ENCODE results near the gene GABRB1.

Gene GABRB1

DNA sequence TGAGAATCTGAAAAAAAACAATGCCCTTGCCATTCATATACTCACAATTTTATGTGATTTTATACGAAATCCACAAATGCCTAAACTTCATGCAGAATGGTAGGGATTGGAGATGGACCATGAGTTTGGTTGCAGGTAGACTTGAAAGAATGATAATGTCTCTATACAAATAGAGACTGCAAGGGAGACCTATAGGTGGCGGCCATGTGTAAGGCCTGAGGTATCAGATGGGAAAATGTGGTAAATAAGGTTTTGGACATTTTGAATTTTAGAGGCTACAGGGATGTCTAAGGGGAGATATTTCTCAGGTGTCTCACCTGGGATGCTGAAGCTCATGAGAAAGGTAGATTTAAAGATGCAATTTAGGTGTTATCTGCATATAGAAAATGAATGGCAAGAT lies 78.0 kb downstream of the GABRB1 start:
- H3K27me3 ChIP-seq (replicated peaks in 2 of 5; ENCODE audit: control insufficient read depth in 4 of 5, insufficient read depth in 5 of 5, low read length in 4 of 5) = peaks cover 0 to 5% (median 2%) of the 10 kb centered on the region in 5 experiments
- no peak overlapping the region for H3K4me3 ChIP-seq (ENCODE audit: control insufficient read depth in 1 of 7, extremely low read depth in 1 of 7, insufficient read depth in 4 of 7, low read depth in 2 of 7, low read length in 6 of 7)
- DNase-seq = no peak
- ChIA-PET POLR2A (interaction anchor here (0.6 kb wide), 1 partner anchor 381 kb away, joined by 3 read pairs; no protein-coding TSS in a partner anchor), CTCF (no interaction called here)
- H3K4me1 ChIP-seq (ENCODE audit: control extremely low read depth in 1 of 4, control insufficient read depth in 4 of 4, insufficient read depth in 4 of 4, low read length in 3 of 4) = no peaks in the 10 kb centered on the region
- H3K27ac ChIP-seq (ENCODE audit: insufficient read depth in 1 of 2, low read depth in 1 of 2, low read length in 2 of 2, poor library complexity in 1 of 2, severe bottlenecking in 2 of 2) = no peak overlapping the region
- no peaks in the 10 kb centered on the region for H3K9me3 ChIP-seq (ENCODE audit: control extremely low read depth in 1 of 5, control insufficient read depth in 4 of 5, insufficient read depth in 2 of 5, low read depth in 1 of 5, low read length in 4 of 5)
- no peaks in the 10 kb centered on the region for H3K36me3 ChIP-seq (ENCODE audit: control insufficient read depth in 4 of 4, insufficient read depth in 4 of 4, low read length in 3 of 4)
- WGBS (ENCODE audit: insufficient coverage) = 100% methylated on average over 1 of the region's 2 CpGs

DNA sequence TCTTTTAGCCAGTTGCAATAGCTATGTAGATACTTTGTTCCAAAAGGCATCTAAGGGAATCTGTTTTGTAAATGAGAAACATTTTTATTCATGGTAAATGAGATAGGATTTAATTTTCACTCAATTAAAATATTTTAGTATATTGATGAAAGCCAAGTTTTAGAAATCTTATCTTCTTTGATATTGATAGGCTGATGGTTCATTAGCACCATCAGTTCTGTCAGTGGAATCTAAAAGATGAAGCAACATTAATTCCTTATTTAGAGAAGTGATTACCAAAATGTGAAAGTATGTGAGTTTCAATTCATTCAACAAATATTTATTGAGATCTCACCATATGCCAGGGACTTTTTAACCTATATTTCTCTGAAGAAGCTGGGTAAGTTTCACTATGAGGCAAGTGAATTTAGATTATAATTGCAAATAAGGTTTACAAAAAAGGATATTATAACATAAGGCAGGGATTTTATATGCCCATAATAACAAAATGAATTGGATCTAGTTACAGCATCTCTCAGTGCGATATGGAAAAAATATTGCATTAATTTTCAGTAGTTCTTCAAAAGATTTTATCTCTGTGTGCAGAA lies 79.3 kb downstream of the GABRB1 start:
- 100% methylated on average over 1 of the region's 1 CpG for WGBS (ENCODE audit: insufficient coverage)
- ChIA-PET CTCF (no interaction called here), POLR2A (no interaction called here)
- Histone ChIP-seq H3K9me3 (ENCODE audit: control extremely low read depth in 1 of 5, control insufficient read depth in 4 of 5, insufficient read depth in 2 of 5, low read depth in 1 of 5, low read length in 4 of 5) (no peaks in the 10 kb centered on the region), H3K27me3 (replicated peaks in 2 of 5; ENCODE audit: control insufficient read depth in 4 of 5, insufficient read depth in 5 of 5, low read length in 4 of 5) (peaks cover 0 to 2% (median 0%) of the 10 kb centered on the region in 5 experiments), H3K27ac (ENCODE audit: insufficient read depth in 1 of 2, low read depth in 1 of 2, low read length in 2 of 2, poor library complexity in 1 of 2, severe bottlenecking in 2 of 2) (no peak overlapping the region), H3K36me3 (ENCODE audit: control insufficient read depth in 4 of 4, insufficient read depth in 4 of 4, low read length in 3 of 4) (no peaks in the 10 kb centered on the region), H3K4me1 (ENCODE audit: control extremely low read depth in 1 of 4, control insufficient read depth in 4 of 4, insufficient read depth in 4 of 4, low read length in 3 of 4) (no peaks in the 10 kb centered on the region), H3K4me3 (ENCODE audit: control insufficient read depth in 1 of 7, extremely low read depth in 1 of 7, insufficient read depth in 4 of 7, low read depth in 2 of 7, low read length in 6 of 7) (no peak overlapping the region)
- DNase-seq = no peak

DNA sequence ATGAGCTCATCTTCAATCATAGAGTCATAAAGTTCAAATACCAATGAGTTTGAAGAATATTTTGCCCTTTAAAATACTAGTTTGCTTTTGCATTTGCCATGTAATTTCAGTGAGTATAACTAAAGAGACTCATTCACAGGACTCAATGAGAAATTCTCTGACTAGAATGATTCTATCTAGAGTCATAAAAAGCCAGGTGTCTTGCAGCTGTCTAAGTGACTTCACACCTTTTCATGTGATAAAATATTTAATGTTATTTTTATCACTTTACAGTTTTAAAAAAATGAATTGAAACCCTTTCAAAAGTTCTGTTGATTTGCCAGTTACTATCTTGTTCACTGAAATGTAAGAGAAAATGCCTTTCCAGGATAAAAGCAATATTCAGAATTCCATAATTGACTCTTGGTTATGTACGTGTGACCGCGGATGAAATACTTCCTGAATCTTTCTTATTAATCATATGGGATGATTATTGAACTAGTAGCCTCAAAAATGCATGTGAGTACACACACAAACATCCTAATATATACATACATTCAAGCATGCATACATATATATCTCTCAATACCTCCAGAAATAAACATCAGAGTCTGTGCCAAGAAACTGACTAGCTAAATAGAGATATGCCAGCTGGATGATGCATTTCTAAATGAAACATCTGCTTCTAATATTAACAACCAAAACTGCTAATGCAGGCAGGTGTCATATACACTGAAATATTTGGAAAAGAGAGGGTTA lies 87.0 kb downstream of the GABRB1 start:
- DNase-seq = no peak
- no peak overlapping the region for H3K4me3 ChIP-seq (ENCODE audit: control insufficient read depth in 1 of 7, extremely low read depth in 1 of 7, insufficient read depth in 4 of 7, low read depth in 2 of 7, low read length in 6 of 7)
- ChIA-PET CTCF (no interaction called here), POLR2A (no interaction called here)
- no peaks in the 10 kb centered on the region for H3K36me3 ChIP-seq (ENCODE audit: control insufficient read depth in 4 of 4, insufficient read depth in 4 of 4, low read length in 3 of 4)
- no CpG with 5 or more reads among the region's 3 CpGs for WGBS (ENCODE audit: insufficient coverage)
- H3K4me1 ChIP-seq (ENCODE audit: control extremely low read depth in 1 of 4, control insufficient read depth in 4 of 4, insufficient read depth in 4 of 4, low read length in 3 of 4) = no peaks in the 10 kb centered on the region
- H3K27me3 ChIP-seq (replicated peaks in 2 of 5; ENCODE audit: control insufficient read depth in 4 of 5, insufficient read depth in 5 of 5, low read length in 4 of 5) = peaks cover 0 to 4% (median 2%) of the 10 kb centered on the region in 5 experiments
- no peaks in the 10 kb centered on the region for H3K9me3 ChIP-seq (ENCODE audit: control extremely low read depth in 1 of 5, control insufficient read depth in 4 of 5, insufficient read depth in 2 of 5, low read depth in 1 of 5, low read length in 4 of 5)
- no peak overlapping the region for H3K27ac ChIP-seq (ENCODE audit: insufficient read depth in 1 of 2, low read depth in 1 of 2, low read length in 2 of 2, poor library complexity in 1 of 2, severe bottlenecking in 2 of 2)

DNA sequence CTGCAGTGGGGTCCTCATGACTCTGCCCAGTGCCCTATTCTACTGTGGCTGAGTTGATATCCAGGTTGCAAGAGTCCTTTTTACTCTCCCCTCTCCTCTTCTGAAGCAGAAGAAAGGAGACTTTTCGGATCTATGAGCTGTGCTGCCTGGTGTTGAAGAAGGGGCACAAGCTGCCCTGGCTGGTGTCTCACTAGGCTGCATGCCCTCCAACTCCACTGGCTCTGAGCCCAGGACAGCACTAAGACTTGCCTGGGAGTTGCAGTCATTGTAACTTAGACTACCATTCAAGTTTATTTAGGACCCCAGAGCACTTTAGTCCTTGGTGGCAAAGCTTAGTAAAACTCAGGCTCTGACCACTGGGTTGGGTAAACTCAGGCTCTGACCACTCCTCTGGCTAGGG lies 89.4 kb downstream of the GABRB1 start:
- Histone ChIP-seq H3K36me3 (ENCODE audit: control insufficient read depth in 4 of 4, insufficient read depth in 4 of 4, low read length in 3 of 4) (no peaks in the 10 kb centered on the region), H3K4me3 (ENCODE audit: control insufficient read depth in 1 of 7, extremely low read depth in 1 of 7, insufficient read depth in 4 of 7, low read depth in 2 of 7, low read length in 6 of 7) (no peak overlapping the region), H3K27me3 (replicated peaks in 2 of 5; ENCODE audit: control insufficient read depth in 4 of 5, insufficient read depth in 5 of 5, low read length in 4 of 5) (peaks cover 0 to 4% (median 2%) of the 10 kb centered on the region in 5 experiments), H3K9me3 (ENCODE audit: control extremely low read depth in 1 of 5, control insufficient read depth in 4 of 5, insufficient read depth in 2 of 5, low read depth in 1 of 5, low read length in 4 of 5) (peaks cover 0 to 1% (median 0%) of the 10 kb centered on the region in 5 experiments), H3K4me1 (ENCODE audit: control extremely low read depth in 1 of 4, control insufficient read depth in 4 of 4, insufficient read depth in 4 of 4, low read length in 3 of 4) (no peaks in the 10 kb centered on the region), H3K27ac (ENCODE audit: insufficient read depth in 1 of 2, low read depth in 1 of 2, low read length in 2 of 2, poor library complexity in 1 of 2, severe bottlenecking in 2 of 2) (no peak overlapping the region)
- 100% methylated on average over 1 of the region's 1 CpG for WGBS (ENCODE audit: insufficient coverage)
- DNase-seq = no peak
- POLR2A ChIA-PET = no interaction called here
- CTCF ChIA-PET = interaction anchor here (0.6 to 1.3 kb wide), 2 partner anchors 8 to 187 kb away, joined by 3 read pairs; no protein-coding TSS in a partner anchor

DNA sequence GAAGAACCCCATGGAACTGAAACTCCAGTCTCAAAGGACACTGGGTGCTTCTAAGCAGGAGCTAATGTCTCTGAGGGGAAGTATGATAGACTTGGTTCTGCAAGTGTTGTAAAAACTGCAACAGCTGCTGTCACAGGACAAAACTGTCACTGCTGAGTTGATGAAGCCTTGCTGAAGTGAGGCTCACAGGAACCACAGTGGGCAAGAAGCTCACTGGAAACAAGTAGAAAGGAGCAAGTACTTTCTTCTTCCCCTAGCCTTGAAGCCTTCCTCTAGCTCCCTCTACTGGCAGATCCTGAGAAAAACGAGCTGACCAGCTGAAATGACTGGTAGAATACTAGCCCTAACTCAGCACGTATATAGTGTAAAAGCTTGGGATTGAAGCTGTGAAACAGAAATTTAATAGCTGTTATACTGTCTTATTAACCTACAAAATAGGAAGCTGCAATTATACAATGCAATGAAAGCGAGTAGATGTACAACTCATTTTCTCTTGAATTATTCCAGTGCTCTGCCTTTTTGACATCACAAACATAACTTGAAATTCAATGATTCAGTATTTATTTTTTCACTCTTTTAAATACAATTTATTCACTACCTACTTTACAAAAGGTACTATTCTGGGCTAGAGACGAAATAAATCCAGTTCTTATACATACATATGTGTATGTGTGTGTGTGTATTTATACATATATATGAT lies 91.4 kb downstream of the GABRB1 start:
- POLR2A ChIA-PET = interaction anchor here (0.9 kb wide), 1 partner anchor 12 kb away, joined by 3 read pairs; no protein-coding TSS in a partner anchor
- H3K4me1 ChIP-seq (ENCODE audit: control extremely low read depth in 1 of 4, control insufficient read depth in 4 of 4, insufficient read depth in 4 of 4, low read length in 3 of 4) = no peaks in the 10 kb centered on the region
- WGBS (ENCODE audit: insufficient coverage) = 0% methylated on average over 1 of the region's 4 CpGs
- no peaks in the 10 kb centered on the region for H3K36me3 ChIP-seq (ENCODE audit: control insufficient read depth in 4 of 4, insufficient read depth in 4 of 4, low read length in 3 of 4)
- peak; percentile 59 to 83 (median 74) for DNase-seq
- no peak overlapping the region for H3K4me3 ChIP-seq (ENCODE audit: control insufficient read depth in 1 of 7, extremely low read depth in 1 of 7, insufficient read depth in 4 of 7, low read depth in 2 of 7, low read length in 6 of 7)
- peaks cover 0 to 1% (median 0%) of the 10 kb centered on the region in 5 experiments for H3K9me3 ChIP-seq (ENCODE audit: control extremely low read depth in 1 of 5, control insufficient read depth in 4 of 5, insufficient read depth in 2 of 5, low read depth in 1 of 5, low read length in 4 of 5)
- CTCF ChIA-PET = interaction anchor here (0.6 to 1.2 kb wide), 4 partner anchors 10 to 260 kb away, joined by 3 to 6 read pairs (median 3); no protein-coding TSS in a partner anchor
- H3K27me3 ChIP-seq (replicated peaks in 2 of 5; ENCODE audit: control insufficient read depth in 4 of 5, insufficient read depth in 5 of 5, low read length in 4 of 5) = peaks cover 0 to 4% (median 0%) of the 10 kb centered on the region in 5 experiments
- no peak overlapping the region for H3K27ac ChIP-seq (ENCODE audit: insufficient read depth in 1 of 2, low read depth in 1 of 2, low read length in 2 of 2, poor library complexity in 1 of 2, severe bottlenecking in 2 of 2)

DNA sequence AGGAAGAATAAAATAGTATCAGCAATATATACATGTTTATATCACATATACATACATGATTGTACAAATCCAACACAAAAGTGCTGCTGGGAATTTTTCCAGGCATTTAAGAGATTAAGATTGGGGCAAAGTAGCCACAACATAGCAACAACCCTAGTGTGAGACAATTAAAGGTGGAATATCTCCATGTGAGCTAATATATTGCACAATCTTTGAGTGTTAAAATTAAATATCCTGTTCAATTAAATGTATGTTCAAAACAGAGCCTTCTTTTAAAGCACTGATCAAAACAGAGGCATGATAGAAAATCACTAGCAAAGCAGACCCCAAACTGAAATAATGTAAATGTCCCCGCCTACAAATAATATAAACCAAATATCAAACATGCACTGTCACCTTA lies 97.6 kb downstream of the GABRB1 start:
- CTCF ChIA-PET = no interaction called here
- WGBS (ENCODE audit: insufficient coverage) = no CpG with 5 or more reads among the region's 1 CpG

DNA sequence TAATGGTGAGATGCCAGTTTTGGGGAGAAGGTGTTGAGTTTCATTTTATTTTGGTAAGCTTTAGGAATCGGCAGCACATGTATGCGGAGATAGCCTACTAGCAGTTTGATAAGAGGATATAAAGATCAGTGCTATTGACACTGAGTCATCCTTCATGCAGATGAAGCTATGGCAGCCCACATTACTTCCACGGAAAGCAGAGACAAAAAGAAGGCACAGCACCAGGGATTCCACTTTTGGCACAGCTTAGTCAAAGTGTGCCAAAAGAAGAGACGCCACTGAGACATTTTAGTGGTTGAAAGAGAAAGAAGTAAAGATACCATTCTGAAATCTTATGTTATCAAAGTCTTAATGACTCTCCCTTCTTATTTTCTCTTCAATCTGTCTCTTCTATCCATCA lies 103.8 kb downstream of the GABRB1 start:
- POLR2A ChIA-PET = no interaction called here
- H3K27me3 ChIP-seq (replicated peaks in 2 of 5; ENCODE audit: control insufficient read depth in 4 of 5, insufficient read depth in 5 of 5, low read length in 4 of 5) = no peaks in the 10 kb centered on the region
- H3K4me3 ChIP-seq (ENCODE audit: control insufficient read depth in 1 of 7, extremely low read depth in 1 of 7, insufficient read depth in 4 of 7, low read depth in 2 of 7, low read length in 6 of 7) = no peak overlapping the region
- H3K27ac ChIP-seq (ENCODE audit: insufficient read depth in 1 of 2, low read depth in 1 of 2, low read length in 2 of 2, poor library complexity in 1 of 2, severe bottlenecking in 2 of 2) = no peak overlapping the region
- 96% methylated on average over 3 of the region's 4 CpGs for WGBS (ENCODE audit: insufficient coverage)
- no peak for DNase-seq
- CTCF ChIA-PET = interaction anchor here (1.3 kb wide), 1 partner anchor 13 kb away, joined by 6 read pairs; no protein-coding TSS in a partner anchor
- peaks cover 0 to 5% (median 0%) of the 10 kb centered on the region in 5 experiments for H3K9me3 ChIP-seq (ENCODE audit: control extremely low read depth in 1 of 5, control insufficient read depth in 4 of 5, insufficient read depth in 2 of 5, low read depth in 1 of 5, low read length in 4 of 5)
- no peaks in the 10 kb centered on the region for H3K36me3 ChIP-seq (ENCODE audit: control insufficient read depth in 4 of 4, insufficient read depth in 4 of 4, low read length in 3 of 4)
- H3K4me1 ChIP-seq (ENCODE audit: control extremely low read depth in 1 of 4, control insufficient read depth in 4 of 4, insufficient read depth in 4 of 4, low read length in 3 of 4) = no peaks in the 10 kb centered on the region

More for the DNA sequence above, 97.6 kb downstream of the GABRB1 start:
- no peak overlapping the region for H3K4me3 ChIP-seq (ENCODE audit: control insufficient read depth in 1 of 7, extremely low read depth in 1 of 7, insufficient read depth in 4 of 7, low read depth in 2 of 7, low read length in 6 of 7)
- H3K27ac ChIP-seq (ENCODE audit: insufficient read depth in 1 of 2, low read depth in 1 of 2, low read length in 2 of 2, poor library complexity in 1 of 2, severe bottlenecking in 2 of 2) = no peak overlapping the region
- no peaks in the 10 kb centered on the region for H3K36me3 ChIP-seq (ENCODE audit: control insufficient read depth in 4 of 4, insufficient read depth in 4 of 4, low read length in 3 of 4)
- H3K27me3 ChIP-seq (replicated peaks in 2 of 5; ENCODE audit: control insufficient read depth in 4 of 5, insufficient read depth in 5 of 5, low read length in 4 of 5) = no peaks in the 10 kb centered on the region
- no peak for DNase-seq
- H3K9me3 ChIP-seq (ENCODE audit: control extremely low read depth in 1 of 5, control insufficient read depth in 4 of 5, insufficient read depth in 2 of 5, low read depth in 1 of 5, low read length in 4 of 5) = peaks cover 0 to 6% (median 0%) of the 10 kb centered on the region in 5 experiments
- POLR2A ChIA-PET = no interaction called here
- no peaks in the 10 kb centered on the region for H3K4me1 ChIP-seq (ENCODE audit: control extremely low read depth in 1 of 4, control insufficient read depth in 4 of 4, insufficient read depth in 4 of 4, low read length in 3 of 4)

Measured in common myeloid progenitor, CD34-positive (primary cell).